ENCODE data around the gene UBQLN3.

The UBQLN3 gene

DNA sequence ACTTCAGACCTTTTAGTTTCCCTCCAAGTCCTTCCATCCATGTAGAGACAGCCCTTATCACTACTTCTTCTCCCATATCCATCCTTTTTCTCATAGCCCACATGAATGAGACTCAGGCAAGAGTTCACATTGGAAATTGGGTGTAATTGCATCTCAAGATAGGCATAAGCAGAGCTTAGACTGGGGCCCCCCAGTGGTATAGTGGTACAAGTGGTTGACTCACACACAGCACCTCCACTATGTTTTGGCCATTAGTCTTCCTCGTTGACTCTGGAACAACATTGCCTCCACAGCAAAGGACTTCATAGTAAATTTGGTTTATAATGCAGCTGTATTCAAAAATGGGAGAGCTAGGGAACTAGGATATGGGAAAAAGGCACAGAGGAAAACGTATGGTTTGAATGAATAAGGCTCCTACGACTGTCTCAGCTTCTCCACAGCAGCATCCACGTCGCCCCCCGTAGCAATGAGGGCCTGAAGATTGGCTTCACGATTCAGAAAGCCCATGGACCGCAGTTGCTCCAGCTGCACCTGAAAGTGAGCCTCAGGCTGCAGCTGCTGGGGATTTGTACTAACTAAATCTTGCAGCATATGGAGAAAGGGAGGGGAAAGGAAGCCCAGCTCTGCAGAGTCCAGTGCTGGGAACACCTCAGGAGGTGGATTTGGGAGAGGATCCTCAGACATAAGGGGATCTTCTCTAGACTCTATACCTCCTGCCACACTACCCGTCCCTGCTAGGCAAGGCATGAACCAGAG, 2.4 kb downstream of the UBQLN3 start:
- TF ChIP-seq, protein P1, sequence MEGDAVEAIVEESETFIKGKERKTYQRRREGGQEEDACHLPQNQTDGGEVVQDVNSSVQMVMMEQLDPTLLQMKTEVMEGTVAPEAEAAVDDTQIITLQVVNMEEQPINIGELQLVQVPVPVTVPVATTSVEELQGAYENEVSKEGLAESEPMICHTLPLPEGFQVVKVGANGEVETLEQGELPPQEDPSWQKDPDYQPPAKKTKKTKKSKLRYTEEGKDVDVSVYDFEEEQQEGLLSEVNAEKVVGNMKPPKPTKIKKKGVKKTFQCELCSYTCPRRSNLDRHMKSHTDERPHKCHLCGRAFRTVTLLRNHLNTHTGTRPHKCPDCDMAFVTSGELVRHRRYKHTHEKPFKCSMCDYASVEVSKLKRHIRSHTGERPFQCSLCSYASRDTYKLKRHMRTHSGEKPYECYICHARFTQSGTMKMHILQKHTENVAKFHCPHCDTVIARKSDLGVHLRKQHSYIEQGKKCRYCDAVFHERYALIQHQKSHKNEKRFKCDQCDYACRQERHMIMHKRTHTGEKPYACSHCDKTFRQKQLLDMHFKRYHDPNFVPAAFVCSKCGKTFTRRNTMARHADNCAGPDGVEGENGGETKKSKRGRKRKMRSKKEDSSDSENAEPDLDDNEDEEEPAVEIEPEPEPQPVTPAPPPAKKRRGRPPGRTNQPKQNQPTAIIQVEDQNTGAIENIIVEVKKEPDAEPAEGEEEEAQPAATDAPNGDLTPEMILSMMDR (IDR thresholded peaks at IDR 0.05; ENCODE audit: low read length, missing control alignments), result no peak
- H3K4me3 ChIP-seq (replicated peaks; ENCODE audit: low read depth, low read length), result no peak overlapping the region
- no peak for DNase-seq (ENCODE audit: low read depth)

DNA sequence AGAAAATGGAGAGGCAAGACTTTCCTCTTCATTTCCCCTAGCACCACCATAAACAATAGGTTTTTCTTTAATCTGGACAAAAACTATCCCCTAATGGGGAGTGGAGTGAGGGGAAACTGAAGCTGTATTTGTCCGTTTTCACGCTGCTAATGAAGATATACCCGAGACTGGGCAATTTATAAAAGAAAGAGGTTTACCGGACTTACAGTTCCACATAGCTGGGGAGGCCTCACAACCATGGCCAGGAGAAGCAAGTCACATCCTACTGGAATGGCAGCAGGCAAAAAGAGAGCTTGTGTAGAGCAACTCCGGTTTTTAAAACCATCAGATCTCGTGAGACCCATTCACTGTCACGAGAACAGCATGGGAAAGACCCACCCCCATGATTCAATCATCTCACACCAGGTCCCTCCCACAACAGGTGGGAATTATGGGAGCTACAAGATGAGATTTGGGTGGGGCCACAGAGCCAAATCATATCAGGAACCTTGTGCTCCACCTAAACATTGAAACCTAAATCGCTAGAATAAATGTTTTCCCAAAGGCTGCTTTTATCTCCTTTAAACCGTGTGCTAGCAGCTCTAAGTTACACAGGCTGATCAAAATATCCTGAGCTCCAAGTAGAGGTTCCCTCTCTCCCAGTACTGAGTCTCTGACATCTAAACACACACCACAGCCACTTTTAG, 4.3 kb downstream of the UBQLN3 start:
- TF ChIP-seq, protein P1 (IDR thresholded peaks at IDR 0.05; ENCODE audit: low read length, missing control alignments), result no peak
- DNase-seq (ENCODE audit: low read depth), result no peak

DNA sequence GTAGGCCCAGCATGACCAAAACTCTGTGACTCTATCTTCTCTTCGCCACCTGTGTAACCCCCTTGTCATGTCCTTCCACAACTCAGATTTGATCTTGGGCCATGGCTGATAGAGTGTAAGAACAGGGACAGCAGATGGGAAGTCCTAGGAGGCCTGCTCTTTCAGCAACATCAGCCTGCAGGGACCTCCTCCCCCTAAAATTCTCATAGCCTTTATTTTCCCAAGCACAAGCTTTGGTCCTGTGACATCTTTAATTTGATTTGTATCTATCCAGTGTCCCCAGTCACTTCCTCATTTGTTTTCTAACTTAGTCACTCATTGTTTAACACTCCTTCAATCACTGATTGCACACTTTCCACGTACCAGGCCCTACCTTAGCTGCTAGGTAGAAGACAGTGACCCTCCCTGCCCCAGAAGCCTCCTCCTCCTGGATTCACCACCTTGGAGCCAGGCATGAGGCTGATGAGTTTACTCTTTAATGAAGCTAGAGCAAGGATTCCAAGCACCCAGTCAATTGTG, 5.3 kb downstream of the UBQLN3 start:
- no peak for DNase-seq (ENCODE audit: low read depth)
- no peak overlapping the region for H3K4me3 ChIP-seq (replicated peaks; ENCODE audit: low read depth, low read length)
- TF ChIP-seq, protein P1 (IDR thresholded peaks at IDR 0.05; ENCODE audit: low read length, missing control alignments), result no peak

More for the DNA sequence above, 4.3 kb downstream of the UBQLN3 start:
- H3K4me3 ChIP-seq (replicated peaks; ENCODE audit: low read depth, low read length), result no peak overlapping the region

DNA sequence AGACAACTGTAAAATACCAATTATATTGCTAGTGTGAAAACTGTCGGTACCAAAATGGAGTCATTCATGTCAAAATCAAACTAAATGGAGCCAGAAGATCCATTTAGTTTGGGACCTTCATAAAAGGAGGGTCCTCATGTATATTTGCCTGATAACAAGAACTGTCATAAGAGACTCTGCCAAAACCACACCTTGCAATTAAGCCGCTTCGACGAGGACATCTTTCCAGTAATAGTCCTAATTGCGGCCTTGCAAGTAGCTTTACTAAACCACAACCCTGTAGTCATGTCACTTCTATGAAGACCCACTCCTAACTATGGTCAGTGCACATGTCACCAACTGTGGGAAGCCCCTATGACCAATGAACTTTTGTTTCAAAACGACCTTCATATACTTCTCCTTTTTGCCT, 9.4 kb downstream of the UBQLN3 start:
- TF ChIP-seq, protein P1 (IDR thresholded peaks at IDR 0.05; ENCODE audit: low read length, missing control alignments), result no peak
- DNase-seq (ENCODE audit: low read depth), result no peak
- no peak overlapping the region for H3K4me3 ChIP-seq (replicated peaks; ENCODE audit: low read depth, low read length)

DNA sequence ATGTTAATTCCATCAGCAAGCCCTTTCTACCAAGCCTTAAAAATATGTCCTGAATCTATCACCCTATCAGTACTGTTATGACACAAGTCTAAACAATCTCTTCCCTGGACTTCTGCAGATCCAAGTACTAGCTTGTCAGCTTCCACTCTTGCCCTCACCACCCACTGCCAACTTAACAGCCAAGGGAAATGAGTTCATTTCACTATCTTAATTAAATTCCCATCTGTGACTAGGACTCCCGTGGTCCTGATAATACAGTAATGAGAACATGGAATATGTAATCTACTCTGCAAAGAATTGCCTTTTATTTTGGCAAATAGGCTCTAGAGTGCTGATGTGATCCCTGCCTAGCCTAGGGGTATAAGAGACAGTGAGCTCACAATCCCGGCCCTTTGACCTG, 10.1 kb downstream of the UBQLN3 start:
- no peak for DNase-seq (ENCODE audit: low read depth)
- H3K4me3 ChIP-seq (replicated peaks; ENCODE audit: low read depth, low read length), result no peak overlapping the region
- TF ChIP-seq, protein P1 (IDR thresholded peaks at IDR 0.05; ENCODE audit: low read length, missing control alignments), result no peak

DNA sequence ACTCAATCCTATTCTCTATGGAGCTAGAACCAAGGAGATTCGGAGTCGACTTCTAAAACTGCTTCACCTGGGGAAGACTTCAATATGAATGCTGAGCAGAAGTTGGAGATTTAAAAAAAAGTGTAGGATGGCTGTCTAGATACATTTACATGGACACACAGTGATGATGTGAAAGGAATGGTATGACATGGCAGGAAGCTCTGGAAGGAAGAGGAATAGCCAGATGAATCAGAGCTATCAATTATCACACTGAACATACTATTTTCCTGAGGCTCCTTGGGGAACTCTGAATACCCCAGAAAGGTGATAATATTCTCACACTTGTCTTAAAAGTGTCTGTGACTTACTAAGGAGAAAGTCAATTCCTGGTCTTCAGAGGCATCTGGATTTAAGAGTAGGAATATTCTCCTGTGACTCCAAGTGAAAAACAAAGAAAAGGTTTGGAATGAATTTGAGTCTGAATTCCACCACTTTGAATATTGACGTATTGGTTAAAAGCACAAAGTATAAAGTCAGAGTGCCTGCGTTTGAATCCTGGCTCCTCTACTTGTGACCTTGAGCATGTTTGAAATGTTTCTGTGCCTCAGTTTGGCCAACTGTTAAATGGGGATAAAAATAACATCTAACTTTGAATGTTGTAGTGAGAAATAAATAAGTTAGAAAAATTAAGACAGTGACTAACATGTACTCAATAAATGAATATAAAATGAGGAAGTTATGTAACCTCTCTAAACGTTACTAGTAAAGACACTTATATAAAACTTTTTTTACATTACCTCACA, 20.0 kb downstream of the UBQLN3 start:
- no peak overlapping the region for H3K4me3 ChIP-seq (replicated peaks; ENCODE audit: low read depth, low read length)
- no peak for DNase-seq (ENCODE audit: low read depth)
- TF ChIP-seq, protein P1 (IDR thresholded peaks at IDR 0.05; ENCODE audit: low read length, missing control alignments), result no peak
